ENCODE measurements around the gene TMEM255B. TPM values are rescaled to one million over a fixed set of nuclear protein-coding genes. Genes with fewer than 3 reads are reported as not detected.
"Not testable (repeated sequence)": the region's sequence is repeated elsewhere in the genome, so short reads cannot be mapped to it uniquely, and the experiment has no call there.

TMEM255B gene
- total and polyA plus RNA-seq, 7 experiments from 2014 or later = 0.08 to 3.3 (median 1.3) TPM; not detected in 1

DNA sequence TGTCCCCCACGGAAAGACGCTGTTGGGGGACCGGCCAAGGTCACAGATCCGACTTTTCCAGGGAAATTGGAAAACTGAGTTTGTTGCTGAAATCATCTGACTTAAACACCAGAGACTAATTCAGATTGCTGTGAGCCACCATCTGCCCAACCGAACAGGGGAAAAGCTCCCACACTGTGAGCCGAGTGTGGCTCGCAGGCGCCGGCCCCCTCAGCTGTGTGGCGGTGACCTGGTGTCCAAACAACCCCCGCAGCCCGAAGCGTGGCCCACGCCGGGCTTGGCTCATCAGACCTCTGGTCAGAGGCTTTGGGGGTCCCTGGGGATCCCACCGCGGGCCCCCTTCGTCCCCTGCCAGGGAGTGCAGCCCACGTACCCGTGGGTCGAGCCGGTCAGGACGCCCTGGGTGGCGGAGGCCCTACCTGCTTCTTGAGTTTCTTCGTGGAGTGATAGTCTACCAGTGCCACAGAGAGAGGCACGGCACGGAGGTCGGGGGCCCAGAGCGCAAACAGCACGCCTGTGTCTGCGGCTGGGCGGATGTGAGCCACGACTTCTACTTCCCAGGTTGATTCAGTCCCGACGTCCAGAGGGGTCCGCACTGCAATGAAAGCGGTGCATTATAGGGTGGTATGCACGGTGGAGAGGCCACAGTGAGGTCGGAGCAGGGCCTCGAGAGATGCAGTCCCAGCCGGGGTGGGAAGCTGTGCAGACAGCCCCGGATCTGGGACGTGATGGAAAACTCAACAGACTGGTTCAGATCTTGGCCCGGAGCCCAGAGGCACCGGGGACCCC is 64.1 kb downstream of the TMEM255B start:
- H3K9me3 ChIP-seq (ENCODE audit: control insufficient read depth in 2 of 3, low read length in 3 of 3) = no peaks in the 10 kb centered on the region
- Mint-ChIP-seq H3K27ac (no peak overlapping the region), H3K4me3 (peak overlapping the region in 1 of 10 donors; percentile 34), H3K36me3 (peaks cover 0 to 14% (median 4%) of the 10 kb centered on the region in 5 donors), H3K9me3 (no peaks in the 10 kb centered on the region), H3K4me1 (peaks cover 0 to 4% (median 0%) of the 10 kb centered on the region in 7 donors), H3K27me3 (no peaks in the 10 kb centered on the region)
- H3K27ac ChIP-seq (ENCODE audit: low read depth, low read length) = no peak overlapping the region
- intact Hi-C loops (cut with micrococcal nuclease) = no loop called here
- no peak for DNase-seq
- no peak overlapping the region for H3K4me3 ChIP-seq (ENCODE audit: low read length)
- ChIA-PET CTCF (no interaction called here), POLR2A (no interaction called here)
- ATAC-seq = no peak
- H3K4me1 ChIP-seq (ENCODE audit: control insufficient read depth in 2 of 2, insufficient read depth in 2 of 2, low read length in 2 of 2) = no peaks in the 10 kb centered on the region
- no peaks in the 10 kb centered on the region for H3K27me3 ChIP-seq (ENCODE audit: control insufficient read depth in 2 of 2, insufficient read depth in 2 of 2, low read length in 2 of 2)
- peaks cover 0 to 23% (median 0%) of the 10 kb centered on the region in 3 experiments for H3K36me3 ChIP-seq (ENCODE audit: control insufficient read depth in 2 of 3, insufficient read depth in 3 of 3, low read length in 3 of 3)

DNA sequence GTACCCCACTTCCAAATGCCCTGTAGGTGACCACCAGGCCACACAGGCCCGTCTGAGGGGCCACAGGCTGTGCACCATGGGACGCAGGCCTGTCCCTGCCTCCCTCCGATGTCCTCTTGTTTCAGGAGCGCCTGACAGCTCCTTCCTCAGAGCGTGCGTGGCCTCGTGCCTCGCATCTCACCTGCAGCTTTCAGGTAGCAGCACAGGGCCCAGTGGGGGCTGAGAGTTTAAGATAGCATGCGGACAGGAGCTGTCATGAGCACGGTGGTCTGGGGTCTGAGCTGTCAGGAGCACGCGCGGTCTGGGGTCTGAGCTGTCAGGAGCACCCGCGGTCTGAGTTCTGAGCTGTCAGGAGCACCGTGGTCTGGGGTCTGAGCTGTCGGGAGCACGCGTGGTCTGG is 64.7 kb downstream of the TMEM255B start:
- no peak overlapping the region for H3K4me3 Mint-ChIP-seq
- no peaks in the 10 kb centered on the region for H3K9me3 ChIP-seq (ENCODE audit: control insufficient read depth in 2 of 3, low read length in 3 of 3)
- H3K36me3 ChIP-seq (ENCODE audit: control insufficient read depth in 2 of 3, insufficient read depth in 3 of 3, low read length in 3 of 3) = peaks cover 0 to 23% (median 0%) of the 10 kb centered on the region in 3 experiments
- no peak overlapping the region for H3K27ac ChIP-seq (ENCODE audit: low read depth, low read length)
- no peak overlapping the region for H3K4me3 ChIP-seq (ENCODE audit: low read length)
- peaks cover 0 to 14% (median 4%) of the 10 kb centered on the region in 5 donors for H3K36me3 Mint-ChIP-seq
- H3K4me1 Mint-ChIP-seq = peaks cover 0 to 4% (median 0%) of the 10 kb centered on the region in 7 donors
- H3K9me3 Mint-ChIP-seq = no peaks in the 10 kb centered on the region
- DNase-seq (no peak), ATAC-seq (no peak)
- no peaks in the 10 kb centered on the region for H3K27me3 Mint-ChIP-seq
- H3K4me1 ChIP-seq (ENCODE audit: control insufficient read depth in 2 of 2, insufficient read depth in 2 of 2, low read length in 2 of 2) = no peaks in the 10 kb centered on the region
- intact Hi-C loops (cut with micrococcal nuclease) = no loop called here
- CTCF ChIA-PET = no interaction called here
- no peaks in the 10 kb centered on the region for H3K27me3 ChIP-seq (ENCODE audit: control insufficient read depth in 2 of 2, insufficient read depth in 2 of 2, low read length in 2 of 2)
- POLR2A ChIA-PET = no interaction called here
- no peak overlapping the region for H3K27ac Mint-ChIP-seq

DNA sequence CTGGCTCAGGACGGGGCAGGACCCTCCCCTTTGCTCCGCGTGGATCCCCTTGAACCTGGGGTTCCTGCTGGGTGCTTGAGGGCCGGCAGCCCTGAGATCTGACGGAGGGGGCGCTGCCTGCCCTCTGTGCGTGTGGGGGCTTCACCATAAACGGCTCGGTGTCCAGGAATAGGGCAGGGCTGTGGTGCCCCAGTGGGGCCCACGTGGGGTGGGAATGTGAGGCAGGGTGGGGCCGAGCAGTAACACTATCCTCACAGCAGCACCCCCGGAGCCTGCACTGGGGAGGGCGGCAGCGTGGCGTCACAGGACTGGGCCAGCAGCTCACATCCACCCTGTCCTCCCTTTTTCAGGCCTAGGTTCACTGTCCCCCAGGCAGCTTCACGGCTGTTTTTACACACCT is 66.8 kb downstream of the TMEM255B start:
- H3K27ac ChIP-seq (ENCODE audit: low read depth, low read length) = no peak overlapping the region
- H3K36me3 Mint-ChIP-seq = peaks cover 0 to 14% (median 4%) of the 10 kb centered on the region in 5 donors

DNA sequence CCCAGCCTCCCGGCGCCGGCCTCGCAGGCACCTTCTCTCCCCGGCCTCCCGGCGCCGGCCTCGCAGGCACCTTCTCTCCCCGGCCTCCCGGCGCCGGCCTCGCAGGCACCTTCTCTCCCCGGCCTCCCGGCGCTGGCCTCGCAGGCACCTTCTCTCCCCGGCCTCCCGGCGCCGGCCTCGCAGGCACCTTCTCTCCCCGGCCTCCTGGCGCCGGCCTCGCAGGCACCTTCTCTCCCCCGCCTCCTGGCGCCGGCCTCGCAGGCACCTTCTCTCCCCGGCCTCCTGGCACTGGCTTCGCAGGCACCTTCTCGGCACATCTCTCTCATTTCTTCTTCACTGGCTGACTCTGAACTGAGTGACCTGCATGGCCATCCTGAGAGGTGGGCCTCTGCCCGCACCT is 67.4 kb downstream of the TMEM255B start:
- H3K27ac Mint-ChIP-seq; H3K27ac ChIP-seq (ENCODE audit: low read depth, low read length); H3K4me3 Mint-ChIP-seq; H3K9me3 ChIP-seq (ENCODE audit: control insufficient read depth in 2 of 3, low read length in 3 of 3); CTCF ChIA-PET; H3K27me3 Mint-ChIP-seq; POLR2A ChIA-PET; DNase-seq; H3K4me1 Mint-ChIP-seq; intact Hi-C loops (cut with micrococcal nuclease); H3K9me3 Mint-ChIP-seq; ATAC-seq; H3K4me1 ChIP-seq (ENCODE audit: control insufficient read depth in 2 of 2, insufficient read depth in 2 of 2, low read length in 2 of 2); H3K4me3 ChIP-seq (ENCODE audit: low read length); H3K27me3 ChIP-seq (ENCODE audit: control insufficient read depth in 2 of 2, insufficient read depth in 2 of 2, low read length in 2 of 2): not testable (repeated sequence)
- H3K36me3 Mint-ChIP-seq = peaks cover 0 to 14% (median 4%) of the 10 kb centered on the region in 5 donors
- H3K36me3 ChIP-seq (ENCODE audit: control insufficient read depth in 2 of 3, insufficient read depth in 3 of 3, low read length in 3 of 3) = peaks cover 0 to 11% (median 0%) of the 10 kb centered on the region in 3 experiments

More for the DNA sequence above, 66.8 kb downstream of the TMEM255B start:
- no peak for DNase-seq
- Mint-ChIP-seq H3K27me3 (no peaks in the 10 kb centered on the region), H3K9me3 (no peaks in the 10 kb centered on the region), H3K27ac (no peak overlapping the region), H3K4me1 (peaks cover 0 to 4% (median 0%) of the 10 kb centered on the region in 7 donors), H3K4me3 (no peak overlapping the region)
- Histone ChIP-seq H3K4me1 (ENCODE audit: control insufficient read depth in 2 of 2, insufficient read depth in 2 of 2, low read length in 2 of 2) (no peaks in the 10 kb centered on the region), H3K4me3 (ENCODE audit: low read length) (no peak overlapping the region), H3K36me3 (ENCODE audit: control insufficient read depth in 2 of 3, insufficient read depth in 3 of 3, low read length in 3 of 3) (peaks cover 0 to 13% (median 0%) of the 10 kb centered on the region in 3 experiments), H3K9me3 (ENCODE audit: control insufficient read depth in 2 of 3, low read length in 3 of 3) (no peaks in the 10 kb centered on the region), H3K27me3 (ENCODE audit: control insufficient read depth in 2 of 2, insufficient read depth in 2 of 2, low read length in 2 of 2) (no peaks in the 10 kb centered on the region)
- no peak for ATAC-seq
- intact Hi-C loops (cut with micrococcal nuclease) = no loop called here
- POLR2A ChIA-PET = no interaction called here
- CTCF ChIA-PET = no interaction called here

DNA sequence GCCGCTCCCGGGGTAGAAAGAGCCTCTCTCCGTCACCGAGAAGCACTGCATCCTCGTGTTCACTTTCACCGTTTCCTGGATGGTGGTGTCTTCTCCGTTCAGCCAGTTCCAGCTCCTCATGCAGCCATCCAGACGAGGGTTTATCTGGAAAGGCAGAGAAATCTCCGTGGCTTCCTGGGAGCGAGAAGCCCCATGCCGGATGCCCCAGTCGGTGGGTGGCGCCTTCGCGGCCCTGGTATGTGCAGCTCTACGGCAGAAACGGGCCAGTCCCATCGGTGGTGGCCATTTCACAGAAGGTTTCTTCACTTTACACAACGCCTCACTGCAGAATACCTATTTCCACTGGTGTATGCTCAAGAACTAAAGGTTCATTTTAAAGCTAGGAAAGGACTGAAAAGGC is 68.0 kb downstream of the TMEM255B start:
- peaks cover 0 to 7% (median 0%) of the 10 kb centered on the region in 3 experiments for H3K36me3 ChIP-seq (ENCODE audit: control insufficient read depth in 2 of 3, insufficient read depth in 3 of 3, low read length in 3 of 3)
- DNase-seq = no peak
- no peaks in the 10 kb centered on the region for H3K9me3 Mint-ChIP-seq
- CTCF ChIA-PET = no interaction called here
- H3K36me3 Mint-ChIP-seq = peaks cover 0 to 14% (median 4%) of the 10 kb centered on the region in 5 donors
- H3K9me3 ChIP-seq (ENCODE audit: control insufficient read depth in 2 of 3, low read length in 3 of 3) = no peaks in the 10 kb centered on the region
- H3K4me1 Mint-ChIP-seq = peaks cover 0 to 4% (median 0%) of the 10 kb centered on the region in 7 donors
- no peak overlapping the region for H3K4me3 ChIP-seq (ENCODE audit: low read length)
- H3K27me3 Mint-ChIP-seq = no peaks in the 10 kb centered on the region
- H3K27ac Mint-ChIP-seq = no peak overlapping the region
- no peaks in the 10 kb centered on the region for H3K27me3 ChIP-seq (ENCODE audit: control insufficient read depth in 2 of 2, insufficient read depth in 2 of 2, low read length in 2 of 2)
- no peak overlapping the region for H3K27ac ChIP-seq (ENCODE audit: low read depth, low read length)
- ATAC-seq = no peak
- intact Hi-C loops (cut with micrococcal nuclease) = no loop called here
- POLR2A ChIA-PET = no interaction called here
- H3K4me3 Mint-ChIP-seq = no peak overlapping the region
- no peaks in the 10 kb centered on the region for H3K4me1 ChIP-seq (ENCODE audit: control insufficient read depth in 2 of 2, insufficient read depth in 2 of 2, low read length in 2 of 2)

DNA sequence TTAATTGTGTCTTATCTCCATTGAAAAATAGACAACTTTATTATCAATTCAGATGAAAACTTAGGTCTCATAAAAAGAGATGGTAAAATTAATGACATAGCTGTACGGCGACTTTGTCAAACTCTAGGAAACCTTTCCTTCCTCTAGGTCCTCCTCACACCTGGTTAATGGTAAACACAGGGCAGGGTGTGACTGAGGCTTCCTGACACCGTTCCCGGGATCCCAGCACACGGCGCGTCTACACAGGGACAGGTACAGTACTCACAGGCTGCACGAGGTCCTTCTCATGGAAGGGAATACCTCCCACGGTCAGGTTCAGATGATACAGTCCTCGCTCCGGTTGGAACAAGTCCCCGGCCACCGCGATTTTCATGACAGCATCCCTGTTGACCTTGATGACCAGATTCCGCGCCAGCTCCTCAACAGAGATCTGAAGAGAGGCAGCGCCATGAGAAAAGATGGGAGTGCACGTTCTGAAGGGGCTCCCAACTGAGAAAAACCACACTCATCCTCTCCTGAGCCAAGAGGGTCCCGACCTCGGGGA is 69.3 kb downstream of the TMEM255B start:
- no peaks in the 10 kb centered on the region for H3K9me3 ChIP-seq (ENCODE audit: control insufficient read depth in 2 of 3, low read length in 3 of 3)
- Mint-ChIP-seq H3K4me1 (peaks cover 0 to 4% (median 0%) of the 10 kb centered on the region in 7 donors), H3K27me3 (no peaks in the 10 kb centered on the region), H3K27ac (no peak overlapping the region), H3K36me3 (peaks cover 0 to 14% (median 4%) of the 10 kb centered on the region in 5 donors), H3K4me3 (no peak overlapping the region), H3K9me3 (no peaks in the 10 kb centered on the region)
- H3K27me3 ChIP-seq (ENCODE audit: control insufficient read depth in 2 of 2, insufficient read depth in 2 of 2, low read length in 2 of 2) = no peaks in the 10 kb centered on the region
- intact Hi-C loops (cut with micrococcal nuclease) = no loop called here
- ChIA-PET CTCF (no interaction called here), POLR2A (no interaction called here)
- H3K4me1 ChIP-seq (ENCODE audit: control insufficient read depth in 2 of 2, insufficient read depth in 2 of 2, low read length in 2 of 2) = no peaks in the 10 kb centered on the region
- H3K36me3 ChIP-seq (ENCODE audit: control insufficient read depth in 2 of 3, insufficient read depth in 3 of 3, low read length in 3 of 3) = peaks cover 0 to 7% (median 0%) of the 10 kb centered on the region in 3 experiments
- ATAC-seq (no peak), DNase-seq (no peak)
- H3K4me3 ChIP-seq (ENCODE audit: low read length) = no peak overlapping the region
- no peak overlapping the region for H3K27ac ChIP-seq (ENCODE audit: low read depth, low read length)
